Hepatocyte (in vitro differentiated cells): ENCODE measurements around the gene MAP3K21.

Experiments
- EZH2 ChIP-seq: fragments of 200-600 bp; sonication (generic); IDR thresholded peaks from 2 replicates; pipeline ENCODE4 v1.6.1; 2016; ENCODE audit warnings: antibody characterized with exemption, mild to moderate bottlenecking, borderline replicate concordance
- EZH2phosphoT487 ChIP-seq: fragments of 200-600 bp; sonication (generic); IDR thresholded peaks from one replicate; pipeline ENCODE4 v1.6.1; 2018; ENCODE audit warnings: antibody characterized with exemption, mild to moderate bottlenecking, low read depth, moderate library complexity; ENCODE audit not compliant: unreplicated experiment, severe bottlenecking
- TF ChIP-seq, protein P1 (sequence below): fragments of 200-600 bp; sonication (generic); IDR thresholded peaks from 2 replicates; pipeline ENCODE4 v1.5.1; 2016; ENCODE audit warnings: antibody characterized with exemption, mild to moderate bottlenecking; ENCODE audit not compliant: poor library complexity

DNA sequence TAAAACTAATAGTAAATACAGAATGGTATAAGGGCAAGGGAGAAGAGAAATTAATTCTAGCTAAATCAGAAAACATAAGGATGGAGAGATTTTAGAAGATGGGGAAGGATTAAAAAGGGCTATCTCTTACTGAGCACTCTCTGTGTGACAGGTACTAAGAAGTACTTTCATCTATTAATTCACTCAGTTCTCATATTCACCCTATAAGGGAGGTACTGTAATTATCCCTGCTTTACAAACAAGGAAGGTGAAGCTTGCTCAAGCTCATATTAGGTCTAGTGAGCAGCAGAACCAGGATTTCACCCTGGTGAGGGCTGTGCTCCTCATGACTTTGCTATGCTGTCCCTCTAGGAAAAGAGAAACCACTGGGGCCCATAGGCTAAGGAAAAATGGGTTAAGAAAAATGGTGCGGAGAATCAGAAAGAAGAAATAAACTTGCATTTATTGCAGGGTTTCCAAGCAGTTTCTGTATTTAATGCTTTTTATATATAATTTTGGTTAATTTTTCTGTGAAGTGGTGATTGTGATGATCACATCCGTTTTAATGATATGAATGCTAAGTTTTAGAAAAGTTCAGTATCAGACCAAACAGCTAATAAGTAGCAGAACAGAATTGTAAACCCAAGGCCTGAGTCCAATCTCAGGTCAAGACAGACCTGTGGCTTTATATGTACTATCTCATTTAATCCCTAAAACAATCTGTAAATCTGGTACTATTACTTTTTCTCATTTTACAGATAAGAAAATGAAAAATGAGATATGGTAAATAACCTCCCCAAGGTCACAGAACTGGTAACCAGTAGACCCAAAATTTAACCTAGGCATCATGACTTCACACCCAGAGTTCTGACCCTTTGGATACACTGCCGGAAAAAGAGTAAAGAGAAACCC is 33.7 kb upstream of the MAP3K21 start:
- TF ChIP-seq, protein P1, sequence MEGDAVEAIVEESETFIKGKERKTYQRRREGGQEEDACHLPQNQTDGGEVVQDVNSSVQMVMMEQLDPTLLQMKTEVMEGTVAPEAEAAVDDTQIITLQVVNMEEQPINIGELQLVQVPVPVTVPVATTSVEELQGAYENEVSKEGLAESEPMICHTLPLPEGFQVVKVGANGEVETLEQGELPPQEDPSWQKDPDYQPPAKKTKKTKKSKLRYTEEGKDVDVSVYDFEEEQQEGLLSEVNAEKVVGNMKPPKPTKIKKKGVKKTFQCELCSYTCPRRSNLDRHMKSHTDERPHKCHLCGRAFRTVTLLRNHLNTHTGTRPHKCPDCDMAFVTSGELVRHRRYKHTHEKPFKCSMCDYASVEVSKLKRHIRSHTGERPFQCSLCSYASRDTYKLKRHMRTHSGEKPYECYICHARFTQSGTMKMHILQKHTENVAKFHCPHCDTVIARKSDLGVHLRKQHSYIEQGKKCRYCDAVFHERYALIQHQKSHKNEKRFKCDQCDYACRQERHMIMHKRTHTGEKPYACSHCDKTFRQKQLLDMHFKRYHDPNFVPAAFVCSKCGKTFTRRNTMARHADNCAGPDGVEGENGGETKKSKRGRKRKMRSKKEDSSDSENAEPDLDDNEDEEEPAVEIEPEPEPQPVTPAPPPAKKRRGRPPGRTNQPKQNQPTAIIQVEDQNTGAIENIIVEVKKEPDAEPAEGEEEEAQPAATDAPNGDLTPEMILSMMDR, result no peak
- TF ChIP-seq EZH2, result no peak
- TF ChIP-seq EZH2phosphoT487, result no peak
